Erythroblast (primary cell): ENCODE data around the gene HOXA4.

Experiments
- GATA1 ChIP-seq: IDR thresholded peaks from 2 replicates; pipeline ENCODE4 v1.6.1; 2011; ENCODE audit warnings: low read depth, mild to moderate bottlenecking, control low read depth, low read length, moderate library complexity
- POLR2A ChIP-seq: IDR thresholded peaks from 2 replicates; pipeline ENCODE4 v1.6.1; 2011; ENCODE audit warnings: mild to moderate bottlenecking, low read length

GRCh38 chr7:27143023-27143949 is 12.7 kb upstream of the HOXA4 start, which contains the start of gene HOXA5:
- TF ChIP-seq POLR2A: no peak
- no peak for TF ChIP-seq GATA1
